AG04449 (cell line): Measurements from ENCODE around the gene GNPDA2.

Source experiments
- CTCF ChIA-PET: fragments of 350-600 bp; formaldehyde crosslinking; extraction: SDS; loops from one replicate; lab custom pipeline; 2021; ENCODE audit warnings: antibody characterized with exemption; lab: Yijun Ruan, JAX
- POLR2A ChIA-PET: fragments of 400-600, 350-600 bp; formaldehyde crosslinking; extraction: SDS; loops from one replicate; lab custom pipeline; 2020; ENCODE audit warnings: antibody characterized with exemption, inconsistent platforms; lab: Yijun Ruan, JAX
- DNase-seq: peaks from one replicate; pipeline ENCODE4 v3.0.0-alpha.2; 2010; ENCODE audit warnings: low read depth, low spot score
- H3K4me3 ChIP-seq: 2 replicates; pipeline ENCODE4 v1.5.1; 2011; ENCODE audit warnings: low read depth, mild to moderate bottlenecking, control low read depth, low read length
- TF ChIP-seq, protein P1 (sequence below): IDR thresholded peaks from one replicate; pipeline ENCODE4 v1.5.1; 2011; ENCODE audit warnings: mild to moderate bottlenecking, moderate library complexity, low read length, control low read depth, inconsistent platforms; ENCODE audit not compliant: insufficient read depth; ENCODE audit errors: missing control alignments

GNPDA2 gene

DNA sequence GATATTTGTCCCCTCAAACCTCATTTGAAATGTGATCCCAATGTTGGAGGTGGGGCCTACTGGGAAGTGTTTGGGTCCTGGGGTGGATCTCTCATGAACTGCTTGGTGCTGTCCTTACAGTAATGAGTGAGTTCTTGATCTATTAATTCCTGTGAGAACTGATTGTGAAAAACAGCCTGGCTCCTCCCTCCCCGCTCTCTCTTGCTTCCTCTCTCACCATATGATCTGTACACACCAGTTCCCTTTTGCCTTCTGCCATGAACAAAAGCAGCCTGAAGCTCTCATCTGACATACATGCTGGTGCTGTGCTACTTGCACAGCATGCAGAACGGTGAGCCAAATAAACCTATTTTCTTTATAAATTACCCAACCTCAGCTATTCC lies 63.7 kb downstream of the GNPDA2 start:
- TF ChIP-seq, protein P1, sequence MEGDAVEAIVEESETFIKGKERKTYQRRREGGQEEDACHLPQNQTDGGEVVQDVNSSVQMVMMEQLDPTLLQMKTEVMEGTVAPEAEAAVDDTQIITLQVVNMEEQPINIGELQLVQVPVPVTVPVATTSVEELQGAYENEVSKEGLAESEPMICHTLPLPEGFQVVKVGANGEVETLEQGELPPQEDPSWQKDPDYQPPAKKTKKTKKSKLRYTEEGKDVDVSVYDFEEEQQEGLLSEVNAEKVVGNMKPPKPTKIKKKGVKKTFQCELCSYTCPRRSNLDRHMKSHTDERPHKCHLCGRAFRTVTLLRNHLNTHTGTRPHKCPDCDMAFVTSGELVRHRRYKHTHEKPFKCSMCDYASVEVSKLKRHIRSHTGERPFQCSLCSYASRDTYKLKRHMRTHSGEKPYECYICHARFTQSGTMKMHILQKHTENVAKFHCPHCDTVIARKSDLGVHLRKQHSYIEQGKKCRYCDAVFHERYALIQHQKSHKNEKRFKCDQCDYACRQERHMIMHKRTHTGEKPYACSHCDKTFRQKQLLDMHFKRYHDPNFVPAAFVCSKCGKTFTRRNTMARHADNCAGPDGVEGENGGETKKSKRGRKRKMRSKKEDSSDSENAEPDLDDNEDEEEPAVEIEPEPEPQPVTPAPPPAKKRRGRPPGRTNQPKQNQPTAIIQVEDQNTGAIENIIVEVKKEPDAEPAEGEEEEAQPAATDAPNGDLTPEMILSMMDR: no peak
- ChIA-PET CTCF (no interaction called here), POLR2A (no interaction called here)

DNA sequence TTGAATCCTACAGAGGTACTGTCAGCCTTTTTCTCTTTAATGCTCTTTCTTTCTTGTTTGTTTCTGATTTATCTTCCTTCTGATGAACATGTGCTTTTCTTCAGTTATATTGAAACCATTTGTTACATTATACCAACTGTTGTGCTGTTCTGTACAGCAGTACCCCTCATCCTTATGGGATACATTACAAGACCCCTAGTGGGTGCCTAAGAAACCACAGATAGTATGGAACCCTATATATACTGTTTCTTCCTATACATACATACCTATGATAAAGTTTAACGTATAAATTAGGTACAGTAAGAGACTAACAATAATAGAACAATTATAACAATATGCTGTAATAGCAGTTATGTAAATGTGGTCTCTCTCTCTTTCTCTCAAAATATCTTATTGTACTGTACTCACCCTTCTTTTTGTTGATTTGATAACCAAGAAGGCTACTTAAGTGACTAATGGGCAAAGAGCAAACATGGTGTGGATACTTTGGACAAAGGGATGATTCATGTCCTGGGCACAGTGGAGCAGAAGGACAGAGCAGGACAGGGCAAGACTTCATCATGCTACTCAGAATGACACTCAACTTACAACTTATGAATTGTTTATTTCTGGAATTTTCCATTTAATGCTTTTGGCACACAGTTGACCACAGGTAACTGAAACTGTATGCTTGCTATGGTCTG lies 64.3 kb downstream of the GNPDA2 start:
- CTCF ChIA-PET: no interaction called here
- POLR2A ChIA-PET: no interaction called here
- no peak for DNase-seq
- H3K4me3 ChIP-seq: no peak overlapping the region
- TF ChIP-seq, protein P1: no peak

More for the DNA sequence above, 63.7 kb downstream of the GNPDA2 start:
- no peak for DNase-seq
- H3K4me3 ChIP-seq: no peak overlapping the region

DNA sequence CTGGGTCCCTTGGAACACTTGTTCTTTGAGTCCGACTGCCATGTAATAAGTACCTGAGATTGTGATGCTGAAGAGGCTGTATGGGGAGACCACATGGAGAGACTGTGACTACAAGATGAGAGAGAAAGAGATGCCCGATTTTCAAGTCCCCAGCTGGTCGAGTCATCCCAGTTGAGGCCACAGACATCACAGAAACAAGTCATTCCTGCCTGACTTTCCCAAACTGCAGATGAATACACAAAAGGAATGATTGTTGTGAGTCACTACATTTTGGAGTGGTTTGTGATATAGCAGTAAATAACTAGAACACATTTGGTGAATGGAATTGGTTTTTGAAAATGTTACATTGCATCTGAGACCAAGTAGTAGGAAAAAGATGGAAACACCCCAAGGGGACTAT lies 66.0 kb downstream of the GNPDA2 start:
- POLR2A ChIA-PET: no interaction called here
- TF ChIP-seq, protein P1: no peak
- DNase-seq: no peak
- no peak overlapping the region for H3K4me3 ChIP-seq
- CTCF ChIA-PET: no interaction called here

DNA sequence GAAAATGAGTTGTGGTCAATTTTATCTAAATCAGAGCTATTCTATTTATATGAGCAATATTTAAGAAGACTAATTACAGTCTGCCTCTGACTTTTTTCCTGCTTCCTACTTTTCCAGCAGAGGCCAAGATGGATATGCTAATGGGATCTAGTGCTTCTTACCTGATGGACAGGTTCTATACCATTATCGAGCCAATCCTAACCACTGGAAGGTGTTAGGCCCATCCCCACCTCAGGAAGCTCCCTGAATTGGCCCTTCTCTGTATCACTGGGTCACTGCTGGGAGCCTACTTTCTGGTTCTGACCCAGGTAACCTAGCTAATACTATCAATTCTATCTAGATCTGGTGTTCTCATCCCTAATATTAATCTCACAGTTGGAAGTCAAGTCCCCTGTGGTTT lies 74.4 kb downstream of the GNPDA2 start:
- no peak for DNase-seq
- ChIA-PET POLR2A (no interaction called here), CTCF (no interaction called here)
- TF ChIP-seq, protein P1: no peak
- no peak overlapping the region for H3K4me3 ChIP-seq
